ENCODE measurements around the gene PEX14. TPM values are rescaled to one million over a fixed set of nuclear protein-coding genes. Genes with fewer than 3 reads are reported as not detected.

Gene PEX14
- total and polyA plus RNA-seq, 11 donors, result 14.9 to 28.7 (median 20.4) TPM

DNA sequence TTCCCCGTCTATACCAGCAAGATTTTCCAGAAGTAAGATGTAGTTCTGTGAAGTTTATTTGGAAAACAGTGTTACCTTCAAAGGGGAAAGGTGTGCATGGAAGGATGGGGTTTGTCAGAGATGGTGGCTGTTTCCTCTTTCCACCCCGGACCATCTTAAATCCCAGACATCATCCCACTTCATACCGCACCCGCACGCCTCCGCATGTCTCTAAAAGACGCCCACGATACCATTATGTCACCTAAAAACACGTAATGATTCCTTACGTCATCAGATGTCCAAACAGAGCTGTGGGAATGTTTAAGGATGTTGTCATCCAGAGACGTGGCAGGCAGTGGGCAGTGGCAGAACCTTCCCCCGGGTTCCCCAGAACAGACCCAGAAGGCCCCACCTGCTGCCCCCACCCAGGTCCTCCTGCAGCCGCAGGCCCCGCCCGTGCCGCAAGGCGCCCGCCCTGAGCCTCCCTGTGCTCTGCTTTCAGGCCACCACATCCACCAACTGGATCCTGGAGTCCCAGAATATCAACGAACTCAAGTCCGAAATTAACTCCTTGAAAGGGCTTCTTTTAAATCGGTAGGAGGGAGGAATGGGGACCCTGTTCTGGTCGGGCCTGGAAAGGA is 152.2 kb downstream of the PEX14 start:
- peak in 1 of 5 donors; percentile 47 for DNase-seq
- Histone ChIP-seq H3K27me3 (no peaks in the 10 kb centered on the region), H3K4me1 (peaks cover 0 to 13% (median 9%) of the 10 kb centered on the region in 12 donors), H3K9me3 (no peaks in the 10 kb centered on the region), H3K4me3 (no peak overlapping the region), H3K27ac (no peak overlapping the region), H3K36me3 (peaks cover 0 to 40% (median 27%) of the 10 kb centered on the region in 9 donors)
- WGBS, 4 donors, result 89 to 94% (median 93%) methylated on average over 15 to 22 of the region's 22 CpGs
- intact Hi-C loops (cut with DNase I), result loop anchor here in 1 of 10 donors (10.0 kb wide), 1 partner anchor 238 kb away; no protein-coding TSS in a partner anchor
- ATAC-seq, result no peak
- TF ChIP-seq, protein P1, sequence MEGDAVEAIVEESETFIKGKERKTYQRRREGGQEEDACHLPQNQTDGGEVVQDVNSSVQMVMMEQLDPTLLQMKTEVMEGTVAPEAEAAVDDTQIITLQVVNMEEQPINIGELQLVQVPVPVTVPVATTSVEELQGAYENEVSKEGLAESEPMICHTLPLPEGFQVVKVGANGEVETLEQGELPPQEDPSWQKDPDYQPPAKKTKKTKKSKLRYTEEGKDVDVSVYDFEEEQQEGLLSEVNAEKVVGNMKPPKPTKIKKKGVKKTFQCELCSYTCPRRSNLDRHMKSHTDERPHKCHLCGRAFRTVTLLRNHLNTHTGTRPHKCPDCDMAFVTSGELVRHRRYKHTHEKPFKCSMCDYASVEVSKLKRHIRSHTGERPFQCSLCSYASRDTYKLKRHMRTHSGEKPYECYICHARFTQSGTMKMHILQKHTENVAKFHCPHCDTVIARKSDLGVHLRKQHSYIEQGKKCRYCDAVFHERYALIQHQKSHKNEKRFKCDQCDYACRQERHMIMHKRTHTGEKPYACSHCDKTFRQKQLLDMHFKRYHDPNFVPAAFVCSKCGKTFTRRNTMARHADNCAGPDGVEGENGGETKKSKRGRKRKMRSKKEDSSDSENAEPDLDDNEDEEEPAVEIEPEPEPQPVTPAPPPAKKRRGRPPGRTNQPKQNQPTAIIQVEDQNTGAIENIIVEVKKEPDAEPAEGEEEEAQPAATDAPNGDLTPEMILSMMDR (IDR thresholded peaks at IDR 0.05), result no peak
- TF ChIP-seq POLR2A (IDR thresholded peaks at IDR 0.05), result no peak

GRCh38 chr1:10628685-10629084 is 153.9 kb downstream of the PEX14 start:
- Histone ChIP-seq H3K27ac (peak overlapping the region in 7 of 12 donors; percentile 14 to 70 (median 34)), H3K27me3 (no peaks in the 10 kb centered on the region), H3K9me3 (no peaks in the 10 kb centered on the region), H3K4me3 (no peak overlapping the region), H3K4me1 (peaks cover 0 to 14% (median 9%) of the 10 kb centered on the region in 12 donors), H3K36me3 (peaks cover 0 to 28% (median 13%) of the 10 kb centered on the region in 9 donors)
- ATAC-seq, result peak; percentile 66 to 85 (median 78)
- peak; percentile 77 to 89 (median 82) for DNase-seq
- intact Hi-C loops (cut with DNase I), result loop anchor here in 1 of 10 donors (10.0 kb wide), 1 partner anchor 236 kb away; no protein-coding TSS in a partner anchor
- 33 to 40% (median 38%) methylated on average over 7 of the region's 7 CpGs for WGBS, 4 donors
- TF ChIP-seq, protein P1 (IDR thresholded peaks at IDR 0.05), result no peak
- TF ChIP-seq POLR2A (IDR thresholded peaks at IDR 0.05), result no peak

- DNase-seq (peak in 1 of 5 donors; percentile 47), ATAC-seq (peak in 2 of 4 donors; percentile 4)
- H3K4me1 ChIP-seq, result peaks cover 0 to 16% (median 9%) of the 10 kb centered on the region in 12 donors
- WGBS, 4 donors, result 91 to 93% (median 91%) methylated on average over 24 to 25 of the region's 25 CpGs
- no peak for TF ChIP-seq POLR2A (IDR thresholded peaks at IDR 0.05)
- TF ChIP-seq, protein P1 (IDR thresholded peaks at IDR 0.05), result no peak
- H3K4me3 ChIP-seq, result no peak overlapping the region
- peaks cover 0 to 23% (median 7%) of the 10 kb centered on the region in 9 donors for H3K36me3 ChIP-seq
- H3K27me3 ChIP-seq, result no peaks in the 10 kb centered on the region
- peak overlapping the region in 7 of 12 donors; percentile 14 to 70 (median 34) for H3K27ac ChIP-seq
- intact Hi-C loops (cut with DNase I), result loop anchor here in 1 of 10 donors (10.0 kb wide), 1 partner anchor 236 kb away; no protein-coding TSS in a partner anchor
- H3K9me3 ChIP-seq, result no peaks in the 10 kb centered on the region
These were observed 154.5 kb downstream of the PEX14 start for GRCh38 chr1:10629091-10629815.

Data from heart left ventricle (tissue), 16 donors.